Measurements from ENCODE around the gene SORCS2.

DNA sequence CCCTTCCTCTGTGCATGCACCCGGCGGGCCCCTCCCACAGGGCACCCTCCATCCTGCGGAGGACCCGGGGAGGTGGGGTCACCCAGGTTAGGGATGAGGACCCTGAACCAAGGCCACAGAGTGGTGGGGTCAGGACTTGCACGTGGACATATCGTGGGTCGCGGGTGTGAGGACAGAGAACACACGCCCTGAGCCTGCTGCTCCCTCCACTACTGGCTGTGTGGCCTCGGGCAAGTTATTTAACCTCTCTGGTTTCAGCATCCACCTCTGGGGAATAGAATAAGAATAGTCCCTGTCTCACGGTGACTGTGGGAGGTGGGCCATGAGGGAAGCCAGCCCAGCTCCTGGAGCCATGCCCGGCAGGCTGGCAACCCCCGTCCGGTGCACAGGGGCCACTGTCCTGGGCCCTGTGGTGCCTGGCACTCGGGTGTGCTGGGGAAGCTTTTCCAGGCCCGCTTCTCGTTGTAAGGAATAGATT is 237.3 kb downstream of the SORCS2 start:
- TF ChIP-seq EZH2 (IDR thresholded peaks at IDR 0.05) = no peak
- no peak for TF ChIP-seq FOXP2 (optimal IDR thresholded peaks at IDR 0.05; ENCODE audit: control extremely low read depth, extremely low read length, insufficient read depth)

Data from SK-N-MC (cell line).